ENCODE results near the gene ABI3BP.

- TF ChIP-seq SMC3 (IDR thresholded peaks at IDR 0.05; ENCODE audit: low read depth, low read length) (no peak), EZH2phosphoT487 (IDR thresholded peaks at IDR 0.05; ENCODE audit: borderline replicate concordance, low read depth) (no peak)
- TF ChIP-seq, protein P1, sequence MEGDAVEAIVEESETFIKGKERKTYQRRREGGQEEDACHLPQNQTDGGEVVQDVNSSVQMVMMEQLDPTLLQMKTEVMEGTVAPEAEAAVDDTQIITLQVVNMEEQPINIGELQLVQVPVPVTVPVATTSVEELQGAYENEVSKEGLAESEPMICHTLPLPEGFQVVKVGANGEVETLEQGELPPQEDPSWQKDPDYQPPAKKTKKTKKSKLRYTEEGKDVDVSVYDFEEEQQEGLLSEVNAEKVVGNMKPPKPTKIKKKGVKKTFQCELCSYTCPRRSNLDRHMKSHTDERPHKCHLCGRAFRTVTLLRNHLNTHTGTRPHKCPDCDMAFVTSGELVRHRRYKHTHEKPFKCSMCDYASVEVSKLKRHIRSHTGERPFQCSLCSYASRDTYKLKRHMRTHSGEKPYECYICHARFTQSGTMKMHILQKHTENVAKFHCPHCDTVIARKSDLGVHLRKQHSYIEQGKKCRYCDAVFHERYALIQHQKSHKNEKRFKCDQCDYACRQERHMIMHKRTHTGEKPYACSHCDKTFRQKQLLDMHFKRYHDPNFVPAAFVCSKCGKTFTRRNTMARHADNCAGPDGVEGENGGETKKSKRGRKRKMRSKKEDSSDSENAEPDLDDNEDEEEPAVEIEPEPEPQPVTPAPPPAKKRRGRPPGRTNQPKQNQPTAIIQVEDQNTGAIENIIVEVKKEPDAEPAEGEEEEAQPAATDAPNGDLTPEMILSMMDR (IDR thresholded peaks at IDR 0.05): no peak
- TF ChIP-seq, protein P2, sequence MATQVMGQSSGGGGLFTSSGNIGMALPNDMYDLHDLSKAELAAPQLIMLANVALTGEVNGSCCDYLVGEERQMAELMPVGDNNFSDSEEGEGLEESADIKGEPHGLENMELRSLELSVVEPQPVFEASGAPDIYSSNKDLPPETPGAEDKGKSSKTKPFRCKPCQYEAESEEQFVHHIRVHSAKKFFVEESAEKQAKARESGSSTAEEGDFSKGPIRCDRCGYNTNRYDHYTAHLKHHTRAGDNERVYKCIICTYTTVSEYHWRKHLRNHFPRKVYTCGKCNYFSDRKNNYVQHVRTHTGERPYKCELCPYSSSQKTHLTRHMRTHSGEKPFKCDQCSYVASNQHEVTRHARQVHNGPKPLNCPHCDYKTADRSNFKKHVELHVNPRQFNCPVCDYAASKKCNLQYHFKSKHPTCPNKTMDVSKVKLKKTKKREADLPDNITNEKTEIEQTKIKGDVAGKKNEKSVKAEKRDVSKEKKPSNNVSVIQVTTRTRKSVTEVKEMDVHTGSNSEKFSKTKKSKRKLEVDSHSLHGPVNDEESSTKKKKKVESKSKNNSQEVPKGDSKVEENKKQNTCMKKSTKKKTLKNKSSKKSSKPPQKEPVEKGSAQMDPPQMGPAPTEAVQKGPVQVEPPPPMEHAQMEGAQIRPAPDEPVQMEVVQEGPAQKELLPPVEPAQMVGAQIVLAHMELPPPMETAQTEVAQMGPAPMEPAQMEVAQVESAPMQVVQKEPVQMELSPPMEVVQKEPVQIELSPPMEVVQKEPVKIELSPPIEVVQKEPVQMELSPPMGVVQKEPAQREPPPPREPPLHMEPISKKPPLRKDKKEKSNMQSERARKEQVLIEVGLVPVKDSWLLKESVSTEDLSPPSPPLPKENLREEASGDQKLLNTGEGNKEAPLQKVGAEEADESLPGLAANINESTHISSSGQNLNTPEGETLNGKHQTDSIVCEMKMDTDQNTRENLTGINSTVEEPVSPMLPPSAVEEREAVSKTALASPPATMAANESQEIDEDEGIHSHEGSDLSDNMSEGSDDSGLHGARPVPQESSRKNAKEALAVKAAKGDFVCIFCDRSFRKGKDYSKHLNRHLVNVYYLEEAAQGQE (IDR thresholded peaks at IDR 0.05; ENCODE audit: low read depth, low read length): no peak
These were observed 34.1 kb upstream of the ABI3BP start for GRCh38 chr3:101027286-101027685.
